Bronchial epithelial cell (primary cell): ENCODE results near the gene IFNA14. TPM values are rescaled to one million over a fixed set of nuclear protein-coding genes. Genes with fewer than 3 reads are reported as not detected.

Source experiments
- DNase-seq: peaks from one replicate; pipeline ENCODE4 v3.0.0-alpha.2; 2010; ENCODE audit warnings: low read depth
- FAIRE-seq: peaks from 2 replicates; lab custom pipeline; 2011; peaks lifted over from hg19 to GRCh38; lab: Jason Lieb, UNC
- H3K27me3 ChIP-seq: 2 replicates; pipeline ENCODE4 v1.5.1; 2011; ENCODE audit warnings: low read length; ENCODE audit not compliant: control insufficient read depth, insufficient read depth
- H3K36me3 ChIP-seq: 2 replicates; pipeline ENCODE4 v1.5.1; 2011; ENCODE audit warnings: low read length; ENCODE audit not compliant: control insufficient read depth, insufficient read depth
- H3K4me3 ChIP-seq: 2 replicates; pipeline ENCODE4 v1.5.1; 2011; ENCODE audit warnings: mild to moderate bottlenecking, low read depth, low read length, control low read depth
- total RNA-seq: library from RNA; depleted of rRNA; stranded (reverse); fragments of >200 nt; gene quantifications from 2 replicates; pipeline ENCODE4 v1.2.1, GENCODE V29; 2014
- TF ChIP-seq, protein P1 (sequence below): IDR thresholded peaks from 2 replicates; pipeline ENCODE4 v1.5.1; 2011; ENCODE audit warnings: mild to moderate bottlenecking, moderate library complexity, low read length, control low read depth, inconsistent platforms; ENCODE audit not compliant: insufficient read depth, severe bottlenecking

IFNA14 gene
- not detected in 2 replicates for total RNA-seq

DNA sequence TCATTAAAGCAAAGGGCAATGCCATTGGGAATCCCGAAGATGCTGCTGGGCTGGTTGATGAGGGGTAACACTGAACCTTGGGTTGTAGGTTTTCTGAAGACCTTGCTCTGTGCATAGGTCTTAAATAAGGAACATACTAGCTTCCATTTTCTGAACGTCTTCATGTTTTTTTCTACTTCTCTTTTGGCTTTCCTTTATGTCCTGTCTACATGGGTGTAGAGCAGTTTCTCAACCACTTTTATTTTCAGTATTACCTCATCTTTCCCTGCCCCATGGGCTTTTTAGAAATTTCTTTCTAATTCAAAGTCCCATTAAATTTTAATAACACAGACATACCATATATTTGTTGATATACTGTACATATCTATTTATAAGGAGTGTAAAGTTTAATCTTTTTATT, at the start of gene IFNA14:
TSS of gene IFNA14 (minus strand) at position 95 of the 400 bp plus-strand sequence. CDS start at position 25, 70 bp downstream.
- TF ChIP-seq, protein P1, sequence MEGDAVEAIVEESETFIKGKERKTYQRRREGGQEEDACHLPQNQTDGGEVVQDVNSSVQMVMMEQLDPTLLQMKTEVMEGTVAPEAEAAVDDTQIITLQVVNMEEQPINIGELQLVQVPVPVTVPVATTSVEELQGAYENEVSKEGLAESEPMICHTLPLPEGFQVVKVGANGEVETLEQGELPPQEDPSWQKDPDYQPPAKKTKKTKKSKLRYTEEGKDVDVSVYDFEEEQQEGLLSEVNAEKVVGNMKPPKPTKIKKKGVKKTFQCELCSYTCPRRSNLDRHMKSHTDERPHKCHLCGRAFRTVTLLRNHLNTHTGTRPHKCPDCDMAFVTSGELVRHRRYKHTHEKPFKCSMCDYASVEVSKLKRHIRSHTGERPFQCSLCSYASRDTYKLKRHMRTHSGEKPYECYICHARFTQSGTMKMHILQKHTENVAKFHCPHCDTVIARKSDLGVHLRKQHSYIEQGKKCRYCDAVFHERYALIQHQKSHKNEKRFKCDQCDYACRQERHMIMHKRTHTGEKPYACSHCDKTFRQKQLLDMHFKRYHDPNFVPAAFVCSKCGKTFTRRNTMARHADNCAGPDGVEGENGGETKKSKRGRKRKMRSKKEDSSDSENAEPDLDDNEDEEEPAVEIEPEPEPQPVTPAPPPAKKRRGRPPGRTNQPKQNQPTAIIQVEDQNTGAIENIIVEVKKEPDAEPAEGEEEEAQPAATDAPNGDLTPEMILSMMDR: no peak
- DNase-seq: no peak

DNA sequence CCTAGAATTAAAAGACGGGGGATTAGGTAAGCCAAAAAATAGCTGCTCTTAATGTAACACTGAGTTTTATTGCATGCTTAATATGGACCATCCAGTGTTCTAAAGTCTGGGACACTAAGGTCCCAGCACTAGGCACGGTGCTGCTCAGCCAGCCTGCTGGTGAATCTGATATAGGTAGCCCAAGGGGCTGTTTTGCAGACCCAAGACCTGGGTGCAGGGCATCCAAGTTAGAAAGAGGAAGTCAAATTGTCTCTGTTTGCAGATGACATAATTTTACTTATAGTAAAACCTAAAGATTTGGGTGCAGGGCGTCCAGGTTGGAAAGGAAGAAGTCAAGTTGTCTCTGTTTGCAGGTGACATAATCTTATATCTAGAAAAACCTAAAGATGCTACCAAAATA, 47.5 kb upstream of the IFNA14 start:
- TF ChIP-seq, protein P1: no peak
- Histone ChIP-seq H3K36me3 (no peaks in the 10 kb centered on the region), H3K4me3 (no peak overlapping the region), H3K27me3 (no peaks in the 10 kb centered on the region)
- FAIRE-seq (no peak), DNase-seq (no peak)

More for the DNA sequence above, at the start of gene IFNA14:
- no peak for FAIRE-seq
- Histone ChIP-seq H3K27me3 (peaks cover 3% of the 10 kb centered on the region), H3K36me3 (no peaks in the 10 kb centered on the region), H3K4me3 (no peak within 1 kb of the TSS)

DNA sequence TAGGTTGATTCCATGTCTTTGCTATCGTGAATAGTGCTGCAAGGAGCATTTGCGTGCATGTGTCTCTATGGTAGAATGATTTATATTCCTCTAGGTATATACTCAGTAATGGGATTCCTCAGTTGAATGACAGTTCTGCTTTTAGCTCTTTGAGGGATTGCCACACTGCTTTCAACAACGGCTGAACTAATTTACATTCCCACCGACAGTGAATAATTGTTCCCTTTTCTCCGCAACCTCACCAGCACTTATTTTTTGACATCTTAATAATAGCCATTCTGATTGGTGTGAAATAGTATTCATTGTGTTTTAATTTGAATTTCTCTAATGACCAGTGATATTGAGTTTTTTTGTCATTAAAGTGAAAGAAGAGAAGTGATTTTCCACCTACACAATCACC, 46.9 kb upstream of the IFNA14 start:
- no peaks in the 10 kb centered on the region for H3K27me3 ChIP-seq
- no peaks in the 10 kb centered on the region for H3K36me3 ChIP-seq
- no peak overlapping the region for H3K4me3 ChIP-seq
- no peak for FAIRE-seq
- DNase-seq: no peak
- TF ChIP-seq, protein P1: no peak

DNA sequence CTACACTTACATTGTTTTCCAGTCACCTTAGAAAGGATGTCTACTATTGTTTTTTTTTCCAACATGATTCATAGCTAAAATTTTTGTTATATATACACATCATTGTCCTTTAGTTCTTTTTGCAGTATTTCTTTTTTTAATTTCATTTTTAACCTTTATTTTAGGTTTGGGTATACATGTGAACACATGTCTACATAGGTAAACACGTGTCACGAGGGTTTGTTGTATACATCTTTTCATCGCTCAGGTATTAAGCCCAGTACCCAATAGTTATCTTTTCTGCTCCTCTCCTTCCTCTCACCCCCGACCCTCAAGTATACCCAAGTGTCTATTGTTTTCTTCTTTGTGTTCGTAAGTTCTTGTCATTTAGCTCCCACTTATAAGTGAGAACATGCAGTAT, 46.3 kb upstream of the IFNA14 start:
- no peaks in the 10 kb centered on the region for H3K27me3 ChIP-seq
- TF ChIP-seq, protein P1: no peak
- FAIRE-seq (no peak), DNase-seq (no peak)
- H3K36me3 ChIP-seq: no peaks in the 10 kb centered on the region
- H3K4me3 ChIP-seq: no peak overlapping the region

DNA sequence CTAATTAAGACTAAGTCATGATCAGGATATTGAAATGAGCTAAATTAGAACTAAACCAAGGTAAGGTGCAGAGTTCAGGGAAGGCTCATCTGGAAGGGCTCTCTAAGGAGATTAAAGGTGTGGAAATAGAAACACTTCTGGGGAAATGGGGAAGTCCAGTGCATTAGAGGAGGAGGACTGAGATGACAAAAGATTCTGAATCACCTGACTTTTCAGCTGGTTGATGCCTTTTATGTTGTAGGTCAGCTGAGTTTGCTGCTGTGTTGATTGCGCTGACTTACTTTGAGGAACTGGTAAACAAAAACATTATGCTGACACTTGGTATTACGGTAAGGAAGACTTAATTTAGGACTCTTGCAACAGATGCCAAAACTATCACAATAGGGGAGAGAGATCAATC, 41.5 kb upstream of the IFNA14 start:
- H3K36me3 ChIP-seq: no peaks in the 10 kb centered on the region
- FAIRE-seq (no peak), DNase-seq (no peak)
- H3K4me3 ChIP-seq: no peak overlapping the region
- TF ChIP-seq, protein P1: no peak
- H3K27me3 ChIP-seq: peaks cover 1% of the 10 kb centered on the region

DNA sequence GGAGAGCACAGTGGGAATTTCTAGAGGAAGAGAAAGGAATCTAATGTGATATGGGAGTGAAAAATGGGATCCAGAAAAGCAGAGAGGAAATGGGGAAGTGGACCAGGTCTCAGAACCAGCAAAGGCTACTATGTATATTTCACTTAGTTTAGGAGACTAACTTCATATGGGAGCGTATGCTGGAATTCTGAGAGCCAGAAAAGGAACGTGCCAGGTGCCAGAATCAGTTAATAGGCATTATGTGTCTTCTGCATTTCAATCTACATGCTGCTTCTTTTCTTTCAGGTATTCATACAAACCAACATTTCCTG, 28.5 kb upstream of the IFNA14 start:
- Histone ChIP-seq H3K4me3 (no peak overlapping the region), H3K36me3 (no peaks in the 10 kb centered on the region), H3K27me3 (peaks cover 7% of the 10 kb centered on the region)
- TF ChIP-seq, protein P1: no peak
- no peak for FAIRE-seq
- DNase-seq: no peak
